H9 (cell line): Measurements from ENCODE around the gene MAP3K10. TPM values are rescaled to one million over a fixed set of nuclear protein-coding genes. Genes with fewer than 3 reads are reported as not detected.

Experiments
- DNase-seq: peaks from one replicate; pipeline ENCODE4 v3.0.0-alpha.2; 2017
- H2AFZ ChIP-seq: one replicate; pipeline ENCODE4 v1.6.1; 2013; ENCODE audit warnings: mild to moderate bottlenecking, low read length, control low read depth, moderate library complexity
- H2AK5ac ChIP-seq: 2 replicates; pipeline ENCODE4 v1.6.1; 2013; ENCODE audit warnings: low read length, control low read depth, mixed read lengths; ENCODE audit not compliant: insufficient read length
- H2BK120ac ChIP-seq: one replicate; pipeline ENCODE4 v1.6.1; 2013; ENCODE audit warnings: low read depth, mild to moderate bottlenecking, low read length, control low read depth, inconsistent platforms; ENCODE audit not compliant: poor library complexity, severe bottlenecking
- H2BK12ac ChIP-seq: 2 replicates; pipeline ENCODE4 v1.6.1; 2013; ENCODE audit warnings: low read length, control low read depth, mixed read lengths, low read depth; ENCODE audit not compliant: insufficient read length
- H2BK15ac ChIP-seq: 2 replicates; pipeline ENCODE4 v1.6.1; 2013; ENCODE audit warnings: low read depth, low read length, control low read depth
- H2BK20ac ChIP-seq: one replicate; pipeline ENCODE4 v1.6.1; 2013; ENCODE audit warnings: low read depth, mild to moderate bottlenecking, low read length, control low read depth, inconsistent platforms; ENCODE audit not compliant: poor library complexity, severe bottlenecking
- H2BK5ac ChIP-seq: 2 replicates; pipeline ENCODE4 v1.6.1; 2013; ENCODE audit warnings: low read length, control low read depth, mixed read lengths; ENCODE audit not compliant: insufficient read length
- H3K14ac ChIP-seq: 2 replicates; pipeline ENCODE4 v1.6.1; 2013; ENCODE audit warnings: low read length, control low read depth; ENCODE audit not compliant: insufficient read depth
- H3K18ac ChIP-seq: 2 replicates; pipeline ENCODE4 v1.6.1; 2013; ENCODE audit warnings: low read depth, mild to moderate bottlenecking, mixed read lengths, low read length, control low read depth; ENCODE audit not compliant: insufficient read length
- H3K23ac ChIP-seq: 2 replicates; pipeline ENCODE4 v1.6.1; 2013; ENCODE audit warnings: low read length, control low read depth, mixed read lengths, low read depth; ENCODE audit not compliant: insufficient read length
- H3K23me2 ChIP-seq: 2 replicates; pipeline ENCODE4 v1.6.1; 2013; ENCODE audit warnings: low read depth, mild to moderate bottlenecking, mixed read lengths, low read length, control low read depth; ENCODE audit not compliant: insufficient read length, poor library complexity, severe bottlenecking
- H3K27ac ChIP-seq: 2 replicates; pipeline ENCODE4 v1.5.1; 2013; ENCODE audit warnings: low read length, control low read depth, mixed read lengths, low read depth; ENCODE audit not compliant: insufficient read length
- H3K27me3 ChIP-seq: 2 replicates; pipeline ENCODE4 v1.6.1; 2013; ENCODE audit warnings: low read length, control low read depth, inconsistent platforms; ENCODE audit not compliant: insufficient read depth
- H3K4ac ChIP-seq: 2 replicates; pipeline ENCODE4 v1.6.1; 2013; ENCODE audit warnings: low read depth, mild to moderate bottlenecking, control low read depth, inconsistent platforms, low read length, moderate library complexity
- H3K4me1 ChIP-seq: 2 replicates; pipeline ENCODE4 v1.6.1; 2013; ENCODE audit warnings: low read length, control low read depth, inconsistent platforms; ENCODE audit not compliant: insufficient read depth
- H3K4me2 ChIP-seq: 2 replicates; pipeline ENCODE4 v1.6.1; 2013; ENCODE audit warnings: low read length, control low read depth, mixed read lengths; ENCODE audit not compliant: insufficient read length, insufficient read depth
- H3K56ac ChIP-seq: 2 replicates; pipeline ENCODE4 v1.6.1; 2013; ENCODE audit warnings: low read depth, mild to moderate bottlenecking, mixed read lengths, low read length, control low read depth; ENCODE audit not compliant: insufficient read length
- H3K79me1 ChIP-seq: 2 replicates; pipeline ENCODE4 v1.6.1; 2013; ENCODE audit warnings: low read depth, mild to moderate bottlenecking, moderate library complexity, low read length, control low read depth, inconsistent platforms; ENCODE audit not compliant: insufficient read depth, poor library complexity, severe bottlenecking
- H3K79me2 ChIP-seq: 2 replicates; pipeline ENCODE4 v1.6.1; 2013; ENCODE audit warnings: low read length, control low read depth, inconsistent platforms; ENCODE audit not compliant: insufficient read depth
- H3K9ac ChIP-seq: 2 replicates; pipeline ENCODE4 v1.6.1; 2013; ENCODE audit warnings: low read length, control low read depth, mixed read lengths; ENCODE audit not compliant: insufficient read length; ENCODE audit errors: extremely low read depth
- H3K9me3 ChIP-seq: one replicate; pipeline ENCODE4 v1.6.1; 2013; ENCODE audit warnings: low read depth, low read length, inconsistent platforms; ENCODE audit not compliant: control insufficient read depth
- H3T11ph ChIP-seq: one replicate; pipeline ENCODE4 v1.6.1; 2013; ENCODE audit warnings: mild to moderate bottlenecking, low read length, control low read depth, inconsistent platforms
- H4K20me1 ChIP-seq: one replicate; pipeline ENCODE4 v1.6.1; 2013; ENCODE audit not compliant: control insufficient read depth, insufficient read length, insufficient read depth
- H4K5ac ChIP-seq: 2 replicates; pipeline ENCODE4 v1.6.1; 2013; ENCODE audit warnings: low read depth, mild to moderate bottlenecking, mixed read lengths, low read length, control low read depth; ENCODE audit not compliant: insufficient read length
- H4K8ac ChIP-seq: replicated peaks from 2 replicates; pipeline ENCODE4 v1.6.1; 2013; ENCODE audit warnings: low read length, control low read depth, mixed read lengths, low read depth; ENCODE audit not compliant: insufficient read length
- H4K91ac ChIP-seq: 2 replicates; pipeline ENCODE4 v1.6.1; 2013; ENCODE audit warnings: low read depth, mild to moderate bottlenecking, moderate library complexity, mixed read lengths, low read length, control low read depth; ENCODE audit not compliant: insufficient read length
- H3K27ac Mint-ChIP-seq, 3 experiments: 2 replicates in 2 of 3; 3 replicates in 1 of 3; pipeline ENCODE4 v1.8.0; 2020 to 2021; ENCODE audit warnings: mixed read lengths in 3 of 3, mild to moderate bottlenecking in 1 of 3, moderate library complexity in 1 of 3
- H3K27me3 Mint-ChIP-seq: 2 replicates; pipeline ENCODE4 v1.8.0; 2021; ENCODE audit warnings: low read depth, mild to moderate bottlenecking, moderate library complexity, mixed read lengths
- H3K36me3 Mint-ChIP-seq, 3 experiments: 2 replicates in 2 of 3; 3 replicates in 1 of 3; pipeline ENCODE4 v1.8.0; 2020 to 2021; ENCODE audit warnings: low read depth in 3 of 3, mixed read lengths in 3 of 3; ENCODE audit not compliant: insufficient read depth in 1 of 3
- H3K4me1 Mint-ChIP-seq, 2 experiments: 2 replicates each; pipeline ENCODE4 v1.8.0; 2020; ENCODE audit warnings: mixed read lengths in 2 of 2
- H3K4me3 Mint-ChIP-seq, 2 experiments: 2 replicates in 1 of 2; 3 replicates in 1 of 2; pipeline ENCODE4 v1.8.0; 2020 to 2021; ENCODE audit warnings: mild to moderate bottlenecking in 2 of 2, mixed read lengths in 2 of 2, moderate library complexity in 1 of 2
- H3K9me3 Mint-ChIP-seq, 2 experiments: 2 replicates in 1 of 2; 3 replicates in 1 of 2; pipeline ENCODE4 v1.8.0; 2020; ENCODE audit warnings: mild to moderate bottlenecking in 2 of 2, mixed read lengths in 2 of 2, moderate library complexity in 1 of 2
- WGBS: extraction: QIAGEN DNeasy Blood & Tissue Kit; methylation state at CpG from one replicate; pipeline ENCODE4 v1.1.7; 2013; ENCODE audit warnings: missing lambda C conversion rate, low lambda C conversion rate, mixed read lengths; ENCODE audit not compliant: insufficient read length; ENCODE audit errors: extremely low coverage; 5-methylcytosine and 5-hydroxymethylcytosine counted together
- total RNA-seq: library from RNA; stranded (reverse); gene quantifications from 2 replicates; pipeline ENCODE4 v1.2.1, GENCODE V29; 2021
- TF ChIP-seq, protein P1 (sequence below): fragments of 200-600 bp; sonication (generic); conservative IDR thresholded peaks from 3 replicates; pipeline ENCODE4 v1.8.0; 2021; ENCODE audit warnings: antibody characterized with exemption, mild to moderate bottlenecking

Gene MAP3K10
- total RNA-seq, 1 experiment from 2014 or later = 19.0 TPM

DNA sequence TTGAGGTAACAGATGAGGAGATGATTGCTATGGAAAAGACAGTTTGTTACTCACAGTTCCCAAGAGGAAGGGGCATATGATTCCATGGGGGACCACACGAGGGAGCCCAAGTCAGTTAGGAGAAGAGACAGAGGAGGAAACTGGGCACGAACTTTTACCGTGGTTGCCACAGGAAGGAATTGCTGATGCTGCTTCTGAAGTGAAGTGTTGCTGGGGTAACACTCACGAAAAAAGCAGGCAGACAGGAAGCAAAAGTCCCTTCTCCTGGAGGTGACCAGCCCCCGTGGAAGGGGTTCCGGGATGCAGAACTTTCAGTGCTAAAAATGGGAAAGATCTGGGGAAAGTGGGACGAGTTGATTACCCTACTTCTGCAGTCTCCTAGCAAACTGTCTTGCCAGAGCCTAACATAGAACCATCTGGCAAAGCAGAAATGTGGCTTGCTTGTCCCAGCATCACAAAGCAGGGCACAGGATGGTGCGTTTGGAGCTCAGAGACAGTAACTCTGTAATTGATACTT is 35.4 kb upstream of the MAP3K10 start:
- peaks cover 3% of the 10 kb centered on the region for H3K23me2 ChIP-seq
- H3K79me2 ChIP-seq = no peaks in the 10 kb centered on the region
- Mint-ChIP-seq H3K9me3 (peaks cover 5 to 8% of the 10 kb centered on the region in 2 experiments; a peak in 4 of 5 replicates), H3K4me1 (no peaks in the 10 kb centered on the region), H3K27me3 (peaks cover 2% of the 10 kb centered on the region), H3K27ac (no peak overlapping the region), H3K4me3 (no peak overlapping the region), H3K36me3 (no peaks in the 10 kb centered on the region)
- H3T11ph ChIP-seq = no peak overlapping the region
- H3K27ac ChIP-seq = no peak overlapping the region
- no peak overlapping the region for H3K18ac ChIP-seq
- no peaks in the 10 kb centered on the region for H3K79me1 ChIP-seq
- H3K9ac ChIP-seq = no peak overlapping the region
- no peak overlapping the region for H3K14ac ChIP-seq
- no peak overlapping the region for H2AK5ac ChIP-seq
- peak; percentile 53 for DNase-seq
- H3K4me2 ChIP-seq = no peak overlapping the region
- no CpG with 5 or more reads among the region's 8 CpGs for WGBS
- no peak overlapping the region for H2BK12ac ChIP-seq
- TF ChIP-seq, protein P1, sequence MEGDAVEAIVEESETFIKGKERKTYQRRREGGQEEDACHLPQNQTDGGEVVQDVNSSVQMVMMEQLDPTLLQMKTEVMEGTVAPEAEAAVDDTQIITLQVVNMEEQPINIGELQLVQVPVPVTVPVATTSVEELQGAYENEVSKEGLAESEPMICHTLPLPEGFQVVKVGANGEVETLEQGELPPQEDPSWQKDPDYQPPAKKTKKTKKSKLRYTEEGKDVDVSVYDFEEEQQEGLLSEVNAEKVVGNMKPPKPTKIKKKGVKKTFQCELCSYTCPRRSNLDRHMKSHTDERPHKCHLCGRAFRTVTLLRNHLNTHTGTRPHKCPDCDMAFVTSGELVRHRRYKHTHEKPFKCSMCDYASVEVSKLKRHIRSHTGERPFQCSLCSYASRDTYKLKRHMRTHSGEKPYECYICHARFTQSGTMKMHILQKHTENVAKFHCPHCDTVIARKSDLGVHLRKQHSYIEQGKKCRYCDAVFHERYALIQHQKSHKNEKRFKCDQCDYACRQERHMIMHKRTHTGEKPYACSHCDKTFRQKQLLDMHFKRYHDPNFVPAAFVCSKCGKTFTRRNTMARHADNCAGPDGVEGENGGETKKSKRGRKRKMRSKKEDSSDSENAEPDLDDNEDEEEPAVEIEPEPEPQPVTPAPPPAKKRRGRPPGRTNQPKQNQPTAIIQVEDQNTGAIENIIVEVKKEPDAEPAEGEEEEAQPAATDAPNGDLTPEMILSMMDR = peak; percentile 68
- H3K23ac ChIP-seq = no peak overlapping the region
- H3K9me3 ChIP-seq = no peaks in the 10 kb centered on the region
- H4K20me1 ChIP-seq = no peaks in the 10 kb centered on the region
- no peak overlapping the region for H2BK20ac ChIP-seq
- H3K56ac ChIP-seq = no peak overlapping the region
- H3K4ac ChIP-seq = no peak overlapping the region
- H4K91ac ChIP-seq = no peak overlapping the region
- H3K4me1 ChIP-seq = no peaks in the 10 kb centered on the region
- H4K8ac ChIP-seq = no peak overlapping the region
- H2BK120ac ChIP-seq = no peak overlapping the region
- no peak overlapping the region for H2AFZ ChIP-seq
- no peaks in the 10 kb centered on the region for H3K27me3 ChIP-seq
- H4K5ac ChIP-seq = no peak overlapping the region
- no peak overlapping the region for H2BK15ac ChIP-seq
- H2BK5ac ChIP-seq = no peak overlapping the region
